Measurements from ENCODE around the gene P3H4.
"Not testable (repeated sequence)": the region's sequence is repeated elsewhere in the genome, so short reads cannot be mapped to it uniquely, and the experiment has no call there.

Gene P3H4, protein sequence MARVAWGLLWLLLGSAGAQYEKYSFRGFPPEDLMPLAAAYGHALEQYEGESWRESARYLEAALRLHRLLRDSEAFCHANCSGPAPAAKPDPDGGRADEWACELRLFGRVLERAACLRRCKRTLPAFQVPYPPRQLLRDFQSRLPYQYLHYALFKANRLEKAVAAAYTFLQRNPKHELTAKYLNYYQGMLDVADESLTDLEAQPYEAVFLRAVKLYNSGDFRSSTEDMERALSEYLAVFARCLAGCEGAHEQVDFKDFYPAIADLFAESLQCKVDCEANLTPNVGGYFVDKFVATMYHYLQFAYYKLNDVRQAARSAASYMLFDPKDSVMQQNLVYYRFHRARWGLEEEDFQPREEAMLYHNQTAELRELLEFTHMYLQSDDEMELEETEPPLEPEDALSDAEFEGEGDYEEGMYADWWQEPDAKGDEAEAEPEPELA

DNA sequence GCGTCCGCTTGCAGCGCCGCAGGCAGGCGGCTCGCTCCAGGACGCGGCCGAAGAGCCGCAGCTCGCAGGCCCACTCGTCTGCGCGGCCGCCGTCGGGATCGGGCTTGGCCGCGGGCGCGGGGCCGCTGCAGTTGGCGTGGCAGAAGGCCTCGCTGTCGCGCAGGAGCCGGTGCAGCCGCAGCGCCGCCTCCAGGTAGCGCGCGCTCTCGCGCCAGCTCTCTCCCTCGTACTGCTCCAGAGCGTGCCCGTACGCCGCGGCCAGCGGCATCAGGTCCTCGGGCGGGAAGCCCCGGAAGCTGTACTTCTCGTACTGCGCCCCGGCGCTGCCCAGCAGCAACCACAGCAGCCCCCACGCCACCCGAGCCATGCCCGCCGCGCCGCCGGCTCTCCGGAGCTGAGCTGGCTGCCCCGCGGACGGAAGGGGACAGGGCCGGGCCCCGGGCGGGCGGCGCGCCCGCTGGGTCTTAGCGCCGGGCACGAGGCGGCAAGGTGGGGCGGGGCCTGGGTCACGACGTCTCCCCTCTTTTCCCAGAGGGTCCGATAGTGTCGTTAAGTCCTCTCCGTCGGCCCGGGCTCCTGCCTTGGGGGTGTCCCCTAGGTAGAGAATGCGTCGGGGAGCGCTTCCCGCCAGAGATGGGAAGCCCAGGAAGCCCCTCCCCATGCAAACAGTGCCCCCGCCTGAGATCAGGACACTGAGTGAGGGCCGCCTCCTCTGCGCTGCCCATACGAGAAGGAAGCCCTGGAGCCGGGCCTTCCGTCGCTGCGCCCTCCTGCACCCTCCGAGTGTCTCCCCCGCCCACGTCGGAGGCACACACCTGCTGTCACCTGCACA, at the start of gene P3H4:
Gene P3H4 (minus strand): TSS at position 401 of the 832 bp plus-strand sequence. CDS start 34 bp downstream, at position 367.
- Histone ChIP-seq H3K4me3 (ENCODE audit: low read length) (peak within 1 kb of the TSS; percentile 85), H3K4me1 (ENCODE audit: control insufficient read depth, insufficient read depth, low read length) (no peaks in the 10 kb centered on the region), H3K36me3 (ENCODE audit: control insufficient read depth, insufficient read depth, low read length) (no peaks in the 10 kb centered on the region), H3K9me3 (ENCODE audit: control insufficient read depth, insufficient read depth, low read length) (no peaks in the 10 kb centered on the region), H3K27ac (ENCODE audit: low read length) (no peak within 1 kb of the TSS), H3K27me3 (ENCODE audit: control insufficient read depth, insufficient read depth, low read length) (no peaks in the 10 kb centered on the region)
- DNase-seq (ENCODE audit: low read depth, low spot score): no peak
- WGBS (ENCODE audit: insufficient coverage, insufficient read length): no CpG with 5 or more reads among the region's 96 CpGs

DNA sequence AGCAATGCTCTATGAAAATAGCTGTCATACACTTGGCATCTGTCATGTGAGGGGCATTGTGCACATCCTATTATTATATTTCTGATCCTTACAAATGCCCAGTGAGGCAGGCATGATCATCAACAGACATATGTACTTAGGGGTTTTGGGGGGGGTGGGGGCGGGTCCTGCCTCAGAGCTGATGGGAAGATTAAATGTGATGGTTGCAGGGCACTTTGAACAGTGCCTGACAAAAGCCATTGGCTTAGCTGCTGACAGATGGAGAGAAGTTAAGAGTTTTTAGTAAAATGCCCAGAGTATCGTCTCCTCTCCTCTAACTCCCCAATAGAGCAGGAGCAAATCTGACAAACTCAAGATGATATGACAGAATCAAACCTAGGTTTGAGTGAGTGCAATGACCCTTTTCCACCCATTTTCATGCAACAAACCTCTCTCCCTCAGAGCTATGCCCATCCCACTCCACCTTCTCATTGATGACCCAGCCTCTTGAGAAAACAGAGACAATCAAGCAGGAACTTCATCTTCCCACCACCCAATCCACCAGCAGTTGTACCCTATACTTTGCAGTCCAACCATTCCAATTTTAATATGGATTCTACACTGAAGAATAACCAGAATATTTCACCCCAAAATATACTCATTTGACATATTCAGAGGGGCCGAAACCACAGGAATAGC, 48.6 kb upstream of the P3H4 start:
- H3K27me3 ChIP-seq (ENCODE audit: control insufficient read depth, insufficient read depth, low read length): no peaks in the 10 kb centered on the region
- WGBS (ENCODE audit: insufficient coverage, insufficient read length): no CpG with 5 or more reads among the region's 3 CpGs
- H3K36me3 ChIP-seq (ENCODE audit: control insufficient read depth, insufficient read depth, low read length): no peaks in the 10 kb centered on the region
- H3K4me3 ChIP-seq (ENCODE audit: low read length): no peak overlapping the region
- DNase-seq (ENCODE audit: low read depth, low spot score): no peak
- peaks cover 3% of the 10 kb centered on the region; the same call in 1 of the 2 replicates for H3K4me1 ChIP-seq (ENCODE audit: control insufficient read depth, insufficient read depth, low read length)
- H3K27ac ChIP-seq (ENCODE audit: low read length): no peak overlapping the region
- H3K9me3 ChIP-seq (ENCODE audit: control insufficient read depth, insufficient read depth, low read length): no peaks in the 10 kb centered on the region

DNA sequence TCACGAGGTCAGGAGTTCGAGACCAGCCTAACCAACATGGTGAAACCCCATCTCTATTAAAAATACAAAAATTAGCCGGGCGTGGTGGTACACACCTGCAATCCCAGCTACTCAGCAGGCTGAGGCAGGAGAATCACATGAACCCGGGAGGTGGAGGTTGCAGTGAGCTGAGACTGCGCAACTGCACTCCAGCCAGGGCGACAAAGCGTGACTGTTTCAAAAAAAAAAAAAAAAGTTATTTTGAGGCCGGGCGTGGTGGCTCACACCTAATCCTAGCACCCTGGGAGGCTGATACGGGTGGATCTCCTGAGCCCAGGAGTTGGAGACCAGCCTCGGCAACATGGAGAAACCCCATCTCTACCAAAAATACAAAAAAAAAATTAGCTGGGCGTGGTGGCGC, 39.6 kb upstream of the P3H4 start:
- DNase-seq (ENCODE audit: low read depth, low spot score); H3K27ac ChIP-seq (ENCODE audit: low read length); H3K4me3 ChIP-seq (ENCODE audit: low read length); H3K4me1 ChIP-seq (ENCODE audit: control insufficient read depth, insufficient read depth, low read length); H3K27me3 ChIP-seq (ENCODE audit: control insufficient read depth, insufficient read depth, low read length); H3K9me3 ChIP-seq (ENCODE audit: control insufficient read depth, insufficient read depth, low read length); H3K36me3 ChIP-seq (ENCODE audit: control insufficient read depth, insufficient read depth, low read length): not testable (repeated sequence)
- no CpG with 5 or more reads among the region's 14 CpGs for WGBS (ENCODE audit: insufficient coverage, insufficient read length)

DNA sequence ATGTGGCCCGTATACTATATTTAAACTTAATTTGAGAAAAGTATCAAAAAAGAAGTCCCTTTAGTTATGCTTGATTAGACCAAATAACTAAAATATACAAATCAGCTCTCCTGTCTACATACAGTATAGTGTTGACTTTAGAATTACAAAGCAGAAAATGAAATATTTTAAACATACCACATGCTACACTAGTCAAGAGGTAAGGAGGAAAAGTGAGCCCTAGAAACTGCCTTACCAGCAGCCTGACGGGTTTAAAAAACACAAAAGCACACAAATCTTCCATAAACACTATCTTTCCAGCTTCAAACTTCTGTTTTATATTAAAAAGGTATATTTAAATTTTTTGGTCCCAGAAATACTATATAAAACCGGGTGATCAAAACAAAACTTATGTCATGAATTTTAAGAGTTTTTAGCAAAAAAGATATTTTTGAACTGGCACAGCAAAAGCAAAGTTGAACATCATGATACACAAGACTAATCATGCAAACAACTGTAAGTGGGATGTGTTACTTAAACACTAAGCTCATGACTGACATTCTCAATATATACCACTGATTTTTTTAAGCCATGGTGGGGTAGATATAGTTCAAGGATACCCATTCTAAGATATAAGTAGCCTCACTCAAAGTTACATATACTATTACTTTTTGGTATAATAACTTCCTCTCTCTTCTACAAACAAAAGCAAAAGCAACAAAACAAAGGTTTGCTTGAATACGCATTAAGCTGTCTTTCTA, 37.7 kb upstream of the P3H4 start:
- H3K27me3 ChIP-seq (ENCODE audit: control insufficient read depth, insufficient read depth, low read length): no peaks in the 10 kb centered on the region
- DNase-seq (ENCODE audit: low read depth, low spot score): no peak
- no CpG with 5 or more reads among the region's 4 CpGs for WGBS (ENCODE audit: insufficient coverage, insufficient read length)
- no peaks in the 10 kb centered on the region for H3K9me3 ChIP-seq (ENCODE audit: control insufficient read depth, insufficient read depth, low read length)
- H3K4me3 ChIP-seq (ENCODE audit: low read length): no peak overlapping the region
- no peak overlapping the region for H3K27ac ChIP-seq (ENCODE audit: low read length)
- no peaks in the 10 kb centered on the region for H3K36me3 ChIP-seq (ENCODE audit: control insufficient read depth, insufficient read depth, low read length)
- no peaks in the 10 kb centered on the region for H3K4me1 ChIP-seq (ENCODE audit: control insufficient read depth, insufficient read depth, low read length)

DNA sequence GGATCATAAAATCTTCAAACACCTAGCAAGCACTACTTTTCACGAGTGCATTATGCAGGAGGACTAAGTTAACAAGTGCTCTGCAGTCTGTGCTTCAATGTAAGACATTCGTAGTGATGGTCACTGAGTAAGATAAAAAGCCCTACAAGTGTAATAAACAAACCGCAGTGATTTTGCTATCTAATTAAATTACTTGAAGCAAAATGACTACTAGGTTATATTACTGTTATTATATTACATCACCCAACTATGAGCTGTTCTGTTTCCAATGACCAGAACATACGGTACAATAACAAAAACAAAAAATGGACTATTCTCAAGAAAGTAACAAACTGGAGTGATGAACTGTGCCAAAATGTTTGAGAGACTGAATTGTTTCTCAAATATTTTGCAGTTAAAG, 37.0 kb upstream of the P3H4 start:
- no CpG with 5 or more reads among the region's 4 CpGs for WGBS (ENCODE audit: insufficient coverage, insufficient read length)
- no peaks in the 10 kb centered on the region for H3K4me1 ChIP-seq (ENCODE audit: control insufficient read depth, insufficient read depth, low read length)
- no peak overlapping the region for H3K27ac ChIP-seq (ENCODE audit: low read length)
- no peaks in the 10 kb centered on the region for H3K9me3 ChIP-seq (ENCODE audit: control insufficient read depth, insufficient read depth, low read length)
- H3K36me3 ChIP-seq (ENCODE audit: control insufficient read depth, insufficient read depth, low read length): no peaks in the 10 kb centered on the region
- DNase-seq (ENCODE audit: low read depth, low spot score): no peak
- no peaks in the 10 kb centered on the region for H3K27me3 ChIP-seq (ENCODE audit: control insufficient read depth, insufficient read depth, low read length)
- H3K4me3 ChIP-seq (ENCODE audit: low read length): no peak overlapping the region

DNA sequence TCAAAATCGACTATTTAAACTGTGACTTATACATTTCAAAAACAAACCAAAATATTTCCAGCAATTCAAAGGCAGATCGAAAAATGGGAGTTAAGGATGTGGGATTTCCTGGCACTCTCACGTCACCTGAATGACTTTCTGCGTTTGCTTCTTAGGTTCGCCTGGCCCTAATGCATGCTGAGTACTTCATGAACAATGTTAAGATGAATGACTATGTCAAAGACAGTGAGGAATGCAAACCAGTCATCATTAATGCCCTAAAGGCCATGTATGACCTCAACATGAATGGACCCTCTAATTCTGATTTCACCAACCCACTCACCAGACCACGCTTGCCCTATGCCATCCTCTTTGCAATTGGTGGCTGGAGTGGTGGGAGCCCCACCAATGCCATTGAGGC, 33.2 kb upstream of the P3H4 start:
- H3K9me3 ChIP-seq (ENCODE audit: control insufficient read depth, insufficient read depth, low read length): no peaks in the 10 kb centered on the region
- no peak overlapping the region for H3K4me3 ChIP-seq (ENCODE audit: low read length)
- no peaks in the 10 kb centered on the region for H3K36me3 ChIP-seq (ENCODE audit: control insufficient read depth, insufficient read depth, low read length)
- no peak for DNase-seq (ENCODE audit: low read depth, low spot score)
- H3K4me1 ChIP-seq (ENCODE audit: control insufficient read depth, insufficient read depth, low read length): no peaks in the 10 kb centered on the region
- WGBS (ENCODE audit: insufficient coverage, insufficient read length): no CpG with 5 or more reads among the region's 6 CpGs
- no peaks in the 10 kb centered on the region for H3K27me3 ChIP-seq (ENCODE audit: control insufficient read depth, insufficient read depth, low read length)
- no peak overlapping the region for H3K27ac ChIP-seq (ENCODE audit: low read length)

DNA sequence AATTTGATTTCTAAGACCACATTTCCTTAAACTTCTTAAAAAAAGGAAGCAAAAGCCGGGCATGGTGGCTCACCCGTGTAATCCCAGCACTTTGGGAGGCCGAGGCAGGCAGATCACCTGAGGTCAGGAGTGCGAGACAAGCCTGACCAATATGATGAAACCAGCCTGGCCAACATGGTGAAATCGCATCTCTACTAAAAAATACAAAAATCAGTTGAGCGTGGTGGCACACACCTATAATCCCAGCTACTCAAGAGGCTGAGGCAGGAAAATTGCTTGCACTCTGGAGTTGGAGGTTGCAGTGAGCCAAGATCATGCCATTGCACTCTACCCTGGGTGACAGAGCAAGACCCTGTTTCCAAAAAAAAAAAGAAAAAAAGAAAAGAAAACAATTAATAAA, 29.0 kb upstream of the P3H4 start:
- not testable (repeated sequence) for DNase-seq (ENCODE audit: low read depth, low spot score); H3K27ac ChIP-seq (ENCODE audit: low read length); H3K9me3 ChIP-seq (ENCODE audit: control insufficient read depth, insufficient read depth, low read length); H3K4me1 ChIP-seq (ENCODE audit: control insufficient read depth, insufficient read depth, low read length); H3K27me3 ChIP-seq (ENCODE audit: control insufficient read depth, insufficient read depth, low read length); H3K36me3 ChIP-seq (ENCODE audit: control insufficient read depth, insufficient read depth, low read length); H3K4me3 ChIP-seq (ENCODE audit: low read length)
- no CpG with 5 or more reads among the region's 6 CpGs for WGBS (ENCODE audit: insufficient coverage, insufficient read length)

DNA sequence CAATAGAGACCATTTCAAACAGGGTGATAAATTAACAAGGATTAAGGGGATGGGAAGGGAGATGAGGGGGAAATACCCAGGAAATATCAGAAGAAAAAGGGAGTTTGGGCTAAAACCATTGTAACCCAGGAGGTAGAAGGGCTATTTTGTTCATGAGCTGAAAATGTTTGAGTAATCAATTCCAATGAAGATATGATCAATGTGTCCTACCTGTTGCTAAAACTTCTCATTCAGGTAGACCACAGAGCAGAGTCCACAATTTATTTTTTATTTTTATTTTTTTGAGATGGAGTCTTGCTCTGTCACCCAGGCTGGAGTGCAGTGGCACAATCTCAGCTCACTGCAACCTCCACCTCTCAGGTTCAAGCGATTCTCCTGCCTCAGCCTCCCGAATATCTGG, 27.7 kb upstream of the P3H4 start:
- H3K27me3 ChIP-seq (ENCODE audit: control insufficient read depth, insufficient read depth, low read length); H3K27ac ChIP-seq (ENCODE audit: low read length); H3K4me1 ChIP-seq (ENCODE audit: control insufficient read depth, insufficient read depth, low read length); H3K4me3 ChIP-seq (ENCODE audit: low read length); H3K36me3 ChIP-seq (ENCODE audit: control insufficient read depth, insufficient read depth, low read length); H3K9me3 ChIP-seq (ENCODE audit: control insufficient read depth, insufficient read depth, low read length); DNase-seq (ENCODE audit: low read depth, low spot score): not testable (repeated sequence)
- no CpG with 5 or more reads among the region's 2 CpGs for WGBS (ENCODE audit: insufficient coverage, insufficient read length)

DNA sequence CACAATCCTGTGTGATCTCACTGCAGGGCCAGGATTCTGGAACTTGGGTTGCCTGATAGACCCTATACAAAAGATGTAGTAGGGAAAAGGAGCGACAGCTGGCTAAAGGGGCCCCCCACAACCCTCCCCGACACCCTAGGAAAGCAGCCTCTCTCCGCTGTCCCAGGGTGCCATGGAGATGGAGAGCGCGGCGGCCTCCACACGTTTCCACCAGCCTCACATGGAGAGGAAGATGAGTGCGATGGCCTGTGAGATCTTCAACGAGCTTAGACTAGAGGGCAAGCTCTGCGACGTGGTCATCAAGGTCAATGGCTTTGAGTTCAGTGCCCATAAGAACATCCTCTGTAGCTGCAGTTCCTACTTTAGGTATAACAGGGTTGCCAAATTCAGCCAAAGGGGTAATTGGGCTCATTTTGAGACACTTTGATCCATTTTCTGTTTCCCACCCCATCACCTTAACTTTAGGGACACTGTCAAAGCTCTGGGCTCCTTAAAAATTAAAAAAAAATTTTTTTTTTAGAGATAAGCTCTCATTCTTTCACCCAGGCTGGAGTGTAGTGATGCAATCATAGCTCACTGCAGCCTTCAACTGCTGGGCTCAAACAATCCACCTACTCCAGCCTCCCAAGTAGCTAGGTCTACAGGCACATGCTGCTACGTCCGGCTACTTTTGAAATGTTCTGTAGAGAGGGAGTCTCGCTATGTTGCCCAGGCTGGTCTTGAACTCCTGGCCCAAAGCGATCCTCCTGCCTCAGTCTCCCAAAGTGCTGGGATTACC, 26.2 kb upstream of the P3H4 start, which contains the start of gene KLHL10:
Gene KLHL10 (plus strand): TSS at position 65 of the 778 bp plus-strand sequence. CDS start 108 bp downstream, at position 173.
- DNase-seq (ENCODE audit: low read depth, low spot score): no peak
- Histone ChIP-seq H3K4me3 (ENCODE audit: low read length) (no peak within 1 kb of the TSS), H3K4me1 (ENCODE audit: control insufficient read depth, insufficient read depth, low read length) (no peaks in the 10 kb centered on the region), H3K27ac (ENCODE audit: low read length) (no peak within 1 kb of the TSS), H3K36me3 (ENCODE audit: control insufficient read depth, insufficient read depth, low read length) (no peaks in the 10 kb centered on the region), H3K27me3 (ENCODE audit: control insufficient read depth, insufficient read depth, low read length) (no peaks in the 10 kb centered on the region), H3K9me3 (ENCODE audit: control insufficient read depth, insufficient read depth, low read length) (no peaks in the 10 kb centered on the region)
- no CpG with 5 or more reads among the region's 15 CpGs for WGBS (ENCODE audit: insufficient coverage, insufficient read length)
